Vagina (tissue), 2 donors: ENCODE results near the gene EHMT1. TPM values are rescaled to one million over a fixed set of nuclear protein-coding genes. Genes with fewer than 3 reads are reported as not detected.

Source experiments
- DNase-seq, 2 donors: peaks; one replicate each; pipeline ENCODE4 v3.0.0-alpha.2; 2017; ENCODE audit errors: extremely low spot score in 2 of 2
- H3K27ac ChIP-seq: fragments of 200-600 bp; sonication (generic); one replicate; pipeline ENCODE4 v1.5.1; 2019
- H3K27me3 ChIP-seq: fragments of 200-600 bp; sonication (generic); one replicate; pipeline ENCODE4 v1.5.1; 2019
- H3K36me3 ChIP-seq, 2 donors: fragments of 200-600 bp; sonication (generic); one replicate each; pipeline ENCODE4 v1.5.1; 2017 to 2019
- H3K4me1 ChIP-seq: fragments of 200-600 bp; sonication (generic); one replicate; pipeline ENCODE4 v1.5.1; 2019
- H3K4me3 ChIP-seq, 2 donors: fragments of 200-600 bp; sonication (generic); 1 replicate in 1 of 2; 2 replicates in 1 of 2; pipeline ENCODE4 v1.5.1; 2016 to 2019
- H3K9me3 ChIP-seq: fragments of 200-600 bp; sonication (generic); one replicate; pipeline ENCODE4 v1.5.1; 2019
- CTCF ChIP-seq, 3 experiments: fragments of 450-650 bp in 2 of 3; fragments of 200-600 bp in 1 of 3; sonication (generic) in 1 of 3; IDR thresholded peaks; one replicate each; pipeline ENCODE4 v1.5.1; 2017 to 2019; ENCODE audit warnings: antibody characterized with exemption in 3 of 3, mild to moderate bottlenecking in 2 of 3, moderate library complexity in 2 of 3
- POLR2A ChIP-seq, 2 donors: fragments of 450-650 bp; IDR thresholded peaks; one replicate each; pipeline ENCODE4 v1.6.1; 2017; ENCODE audit warnings: antibody characterized with exemption in 2 of 2, mild to moderate bottlenecking in 2 of 2, moderate library complexity in 2 of 2
- POLR2AphosphoS5 ChIP-seq, 2 donors: sonication (generic); formaldehyde crosslinking; IDR thresholded peaks; one replicate each; pipeline ENCODE4 v1.9.0; 2017; ENCODE audit warnings: antibody characterized with exemption in 2 of 2, mild to moderate bottlenecking in 2 of 2, low read depth in 1 of 2; ENCODE audit not compliant: insufficient read depth in 1 of 2
- intact Hi-C: fragments of 100-400 bp; cut with DNase I; formaldehyde crosslinking; loops from one replicate; pipeline ENCODE4 v1.15.1; 2023
- total RNA-seq: library from RNA; depleted of rRNA; stranded (reverse); fragments of >200 nt; gene quantifications from one replicate; pipeline ENCODE4 v1.2.3, GENCODE V29; 2016

Gene EHMT1
- total RNA-seq, 1 donor from 2014 or later = 65.8 TPM

- Histone ChIP-seq H3K36me3 (peaks cover 0 to 38% of the 10 kb centered on the region in 2 donors), H3K4me1 (peaks cover 6% of the 10 kb centered on the region), H3K9me3 (no peaks in the 10 kb centered on the region), H3K27me3 (no peaks in the 10 kb centered on the region), H3K4me3 (no peak overlapping the region), H3K27ac (no peak overlapping the region)
- no peak for DNase-seq
- intact Hi-C loops = no loop called here
- TF ChIP-seq POLR2AphosphoS5 (IDR thresholded peaks at IDR 0.05; ENCODE audit: insufficient read depth in 1 of 2, low read depth in 1 of 2) = no peak
- TF ChIP-seq POLR2A (IDR thresholded peaks at IDR 0.05) = no peak
- TF ChIP-seq CTCF (IDR thresholded peaks at IDR 0.05) = no peak
Observed at GRCh38 chr9:137743695-137744094, 124.9 kb downstream of the EHMT1 start.

GRCh38 chr9:137744632-137745183 is 125.9 kb downstream of the EHMT1 start:
- intact Hi-C loops = no loop called here
- no peak for DNase-seq
- TF ChIP-seq CTCF (IDR thresholded peaks at IDR 0.05) = no peak
- H3K4me3 ChIP-seq = no peak overlapping the region
- H3K9me3 ChIP-seq = no peaks in the 10 kb centered on the region
- H3K4me1 ChIP-seq = peaks cover 6% of the 10 kb centered on the region
- peaks cover 0 to 38% of the 10 kb centered on the region in 2 donors for H3K36me3 ChIP-seq
- no peaks in the 10 kb centered on the region for H3K27me3 ChIP-seq
- H3K27ac ChIP-seq = no peak overlapping the region

GRCh38 chr9:137745541-137745991 is 126.8 kb downstream of the EHMT1 start:
- intact Hi-C loops = no loop called here
- DNase-seq = no peak

GRCh38 chr9:137748311-137748710 is 129.5 kb downstream of the EHMT1 start:
- Histone ChIP-seq H3K36me3 (peaks cover 0 to 47% of the 10 kb centered on the region in 2 donors), H3K27me3 (no peaks in the 10 kb centered on the region), H3K27ac (no peak overlapping the region), H3K9me3 (no peaks in the 10 kb centered on the region), H3K4me1 (no peaks in the 10 kb centered on the region), H3K4me3 (no peak overlapping the region)
- no peak for TF ChIP-seq POLR2AphosphoS5 (IDR thresholded peaks at IDR 0.05; ENCODE audit: insufficient read depth in 1 of 2, low read depth in 1 of 2)
- no peak for TF ChIP-seq CTCF (IDR thresholded peaks at IDR 0.05)
- no peak for TF ChIP-seq POLR2A (IDR thresholded peaks at IDR 0.05)
- no peak for DNase-seq
- intact Hi-C loops = no loop called here

More at GRCh38 chr9:137745541-137745991, 126.8 kb downstream of the EHMT1 start:
- TF ChIP-seq CTCF (IDR thresholded peaks at IDR 0.05) = no peak
- no peak for TF ChIP-seq POLR2AphosphoS5 (IDR thresholded peaks at IDR 0.05; ENCODE audit: insufficient read depth in 1 of 2, low read depth in 1 of 2)
- no peak for TF ChIP-seq POLR2A (IDR thresholded peaks at IDR 0.05)
- no peak overlapping the region for H3K4me3 ChIP-seq
- no peaks in the 10 kb centered on the region for H3K4me1 ChIP-seq
- no peak overlapping the region for H3K27ac ChIP-seq
- no peaks in the 10 kb centered on the region for H3K27me3 ChIP-seq
- peaks cover 0 to 38% of the 10 kb centered on the region in 2 donors for H3K36me3 ChIP-seq
- H3K9me3 ChIP-seq = no peaks in the 10 kb centered on the region

GRCh38 chr9:137748741-137749140 is 129.9 kb downstream of the EHMT1 start:
- no peaks in the 10 kb centered on the region for H3K9me3 ChIP-seq
- no peak overlapping the region for H3K4me3 ChIP-seq
- no peak overlapping the region for H3K27ac ChIP-seq
- intact Hi-C loops = no loop called here
- no peak for DNase-seq
- H3K4me1 ChIP-seq = no peaks in the 10 kb centered on the region
- peaks cover 0 to 47% of the 10 kb centered on the region in 2 donors for H3K36me3 ChIP-seq
- TF ChIP-seq POLR2A (IDR thresholded peaks at IDR 0.05) = no peak
- no peak for TF ChIP-seq POLR2AphosphoS5 (IDR thresholded peaks at IDR 0.05; ENCODE audit: insufficient read depth in 1 of 2, low read depth in 1 of 2)
- no peak for TF ChIP-seq CTCF (IDR thresholded peaks at IDR 0.05)
- H3K27me3 ChIP-seq = no peaks in the 10 kb centered on the region
